Stomach (tissue), 9 donors: ENCODE results near the gene TMEM128. TPM values are rescaled to one million over a fixed set of nuclear protein-coding genes. Genes with fewer than 3 reads are reported as not detected.
"Not testable (repeated sequence)": the region's sequence is repeated elsewhere in the genome, so short reads cannot be mapped to it uniquely, and the experiment has no call there.

ENCODE experiments used
- DNase-seq, 2 donors: peaks; one replicate each; pipeline versions ENCODE4 v3.0.0 to v3.0.0-alpha.2; 2013 to 2019
- H3K27ac ChIP-seq, 5 donors: fragments of 200-600 bp in 4 of 5; sonication (generic) in 4 of 5; one replicate each; pipeline ENCODE4 v1.5.1; 2013 to 2019; ENCODE audit warnings: mild to moderate bottlenecking in 1 of 5, moderate library complexity in 1 of 5
- H3K27me3 ChIP-seq, 3 donors: fragments of 200-600 bp; sonication (generic); one replicate each; pipeline ENCODE4 v1.5.1; 2017 to 2019; ENCODE audit warnings: mixed run types in 1 of 3
- H3K36me3 ChIP-seq, 4 donors: fragments of 200-600 bp; sonication (generic); 1 replicate in 3 of 4; 2 replicates in 1 of 4; pipeline ENCODE4 v1.5.1; 2016 to 2019
- H3K4me1 ChIP-seq, 4 donors: fragments of 200-600 bp; sonication (generic); one replicate each; pipeline ENCODE4 v1.5.1; 2016 to 2019
- H3K4me3 ChIP-seq, 4 donors: fragments of 200-600 bp; sonication (generic) in 3 of 4; one replicate each; pipeline ENCODE4 v1.5.1; 2016 to 2019; ENCODE audit warnings: mild to moderate bottlenecking in 1 of 4
- H3K9me3 ChIP-seq, 4 donors: fragments of 200-600 bp; sonication (generic); one replicate each; pipeline ENCODE4 v1.5.1; 2016 to 2019
- EP300 ChIP-seq: sonication (generic); formaldehyde crosslinking; IDR thresholded peaks from one replicate; pipeline ENCODE4 v1.6.1; 2017; ENCODE audit warnings: antibody characterized with exemption
- POLR2A ChIP-seq, 4 donors: fragments of 450-650 bp; IDR thresholded peaks; one replicate each; pipeline ENCODE4 v1.6.1; 2016; ENCODE audit warnings: antibody characterized with exemption in 4 of 4, control low read depth in 2 of 4, mild to moderate bottlenecking in 1 of 4, moderate library complexity in 1 of 4
- POLR2AphosphoS5 ChIP-seq, 3 donors: sonication (generic); formaldehyde crosslinking; IDR thresholded peaks; one replicate each; pipeline ENCODE4 v1.6.1; 2016; ENCODE audit warnings: antibody characterized with exemption in 3 of 3
- WGBS, 5 donors: extraction: QIAGEN DNeasy Blood & Tissue Kit in 3 of 5; methylation state at CpG; one replicate each; pipeline versions ENCODE4 v1.1.5 to v1.1.7; 2013 to 2018; 5-methylcytosine and 5-hydroxymethylcytosine counted together
- intact Hi-C: fragments of 100-400 bp; cut with DNase I; formaldehyde crosslinking; loops from one replicate; pipeline ENCODE4 v1.15.1; 2023; ENCODE audit warnings: low total_unique reads
- polyA plus RNA-seq, 3 donors: library from polyadenylated mRNA; stranded (reverse); fragments of 200-250 nt; gene quantifications; one replicate each; pipeline ENCODE4 v1.2.3, GENCODE V29; 2013
- total RNA-seq, 5 donors: library from RNA; depleted of rRNA; stranded (reverse); fragments of >200 nt; gene quantifications; one replicate each; pipeline versions ENCODE4 v1.1.0 to v1.2.3, GENCODE V29; 2014 to 2016
- TF ChIP-seq, protein P1 (sequence below), 7 experiments: fragments of 450-650 bp in 4 of 7; fragments of 200-600 bp in 3 of 7; sonication (generic) in 3 of 7; IDR thresholded peaks; one replicate each; pipeline ENCODE4 v1.5.1; 2016 to 2019; ENCODE audit warnings: antibody characterized with exemption in 7 of 7, control low read depth in 2 of 7, mild to moderate bottlenecking in 1 of 7
- donor health status: healthy with polysubstance abuse.
- donor health status: Bipolar disorder and iron deficiency.
- donor health status: healthy.

TMEM128 gene
- total and polyA plus RNA-seq, 8 donors, result 0.29 to 46.3 (median 18.3) TPM

DNA sequence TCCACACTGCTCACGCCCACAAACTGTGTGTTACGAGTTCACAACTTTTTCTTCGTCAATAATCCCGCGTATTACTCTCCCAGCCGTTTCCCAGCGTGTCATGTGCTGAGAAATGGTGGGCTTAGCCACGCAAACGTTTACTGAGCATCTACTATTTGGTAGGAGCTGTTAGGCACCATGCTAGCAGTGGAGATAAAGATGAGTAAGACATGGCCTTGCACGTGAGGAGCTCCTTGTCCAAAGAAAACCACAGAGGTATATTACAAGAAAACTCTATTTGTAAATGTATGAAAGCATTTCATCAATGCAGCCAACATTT is 821 bp upstream of the TMEM128 start:
- Histone ChIP-seq H3K27me3 (peaks cover 0 to 5% (median 0%) of the 10 kb centered on the region in 3 donors), H3K36me3 (peaks cover 16 to 22% (median 20%) of the 10 kb centered on the region in 4 donors), H3K27ac (peak overlapping the region; percentile 88 to 99 (median 95)), H3K9me3 (no peaks in the 10 kb centered on the region), H3K4me3 (peak overlapping the region; percentile 69 to 83 (median 80)), H3K4me1 (peaks cover 7 to 42% (median 27%) of the 10 kb centered on the region in 4 donors)
- WGBS, 5 donors, result 6 to 27% (median 16%) methylated on average over 10 of the region's 10 CpGs
- no peak for DNase-seq
- intact Hi-C loops, result no loop called here
- TF ChIP-seq, protein P1, sequence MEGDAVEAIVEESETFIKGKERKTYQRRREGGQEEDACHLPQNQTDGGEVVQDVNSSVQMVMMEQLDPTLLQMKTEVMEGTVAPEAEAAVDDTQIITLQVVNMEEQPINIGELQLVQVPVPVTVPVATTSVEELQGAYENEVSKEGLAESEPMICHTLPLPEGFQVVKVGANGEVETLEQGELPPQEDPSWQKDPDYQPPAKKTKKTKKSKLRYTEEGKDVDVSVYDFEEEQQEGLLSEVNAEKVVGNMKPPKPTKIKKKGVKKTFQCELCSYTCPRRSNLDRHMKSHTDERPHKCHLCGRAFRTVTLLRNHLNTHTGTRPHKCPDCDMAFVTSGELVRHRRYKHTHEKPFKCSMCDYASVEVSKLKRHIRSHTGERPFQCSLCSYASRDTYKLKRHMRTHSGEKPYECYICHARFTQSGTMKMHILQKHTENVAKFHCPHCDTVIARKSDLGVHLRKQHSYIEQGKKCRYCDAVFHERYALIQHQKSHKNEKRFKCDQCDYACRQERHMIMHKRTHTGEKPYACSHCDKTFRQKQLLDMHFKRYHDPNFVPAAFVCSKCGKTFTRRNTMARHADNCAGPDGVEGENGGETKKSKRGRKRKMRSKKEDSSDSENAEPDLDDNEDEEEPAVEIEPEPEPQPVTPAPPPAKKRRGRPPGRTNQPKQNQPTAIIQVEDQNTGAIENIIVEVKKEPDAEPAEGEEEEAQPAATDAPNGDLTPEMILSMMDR (IDR thresholded peaks at IDR 0.05), result no peak
- TF ChIP-seq POLR2AphosphoS5 (IDR thresholded peaks at IDR 0.05) (no peak), EP300 (no peak), POLR2A (IDR thresholded peaks at IDR 0.05) (no peak)

DNA sequence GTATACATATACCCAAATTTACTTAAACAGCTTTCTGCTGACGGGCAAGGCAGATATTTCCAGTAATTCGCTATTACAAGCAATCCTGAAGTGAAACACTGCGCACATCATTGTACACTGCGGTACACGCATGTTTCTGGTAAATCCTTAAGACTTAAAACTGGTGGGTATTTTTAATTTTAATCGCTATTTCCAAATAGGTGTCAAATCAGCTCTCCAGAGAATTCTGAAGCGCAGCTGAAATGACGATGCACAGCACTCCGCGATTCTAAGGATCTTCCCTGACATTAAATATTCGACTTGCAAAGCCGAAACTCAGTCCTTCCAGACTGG is 361 bp downstream of the TMEM128 start:
- intact Hi-C loops, result no loop called here
- DNase-seq, result no peak
- Histone ChIP-seq H3K27me3 (peaks cover 0 to 5% (median 0%) of the 10 kb centered on the region in 3 donors), H3K4me3 (peak overlapping the region; percentile 69 to 83 (median 80)), H3K4me1 (peaks cover 7 to 35% (median 24%) of the 10 kb centered on the region in 4 donors), H3K9me3 (no peaks in the 10 kb centered on the region), H3K27ac (peak overlapping the region; percentile 88 to 99 (median 95)), H3K36me3 (peaks cover 20 to 34% (median 31%) of the 10 kb centered on the region in 4 donors)
- TF ChIP-seq, protein P1 (IDR thresholded peaks at IDR 0.05), result no peak
- no peak for TF ChIP-seq EP300
- no peak for TF ChIP-seq POLR2AphosphoS5 (IDR thresholded peaks at IDR 0.05)
- TF ChIP-seq POLR2A (IDR thresholded peaks at IDR 0.05), result no peak
- 0 to 1% (median 1%) methylated on average over 9 to 12 of the region's 12 CpGs for WGBS, 5 donors

DNA sequence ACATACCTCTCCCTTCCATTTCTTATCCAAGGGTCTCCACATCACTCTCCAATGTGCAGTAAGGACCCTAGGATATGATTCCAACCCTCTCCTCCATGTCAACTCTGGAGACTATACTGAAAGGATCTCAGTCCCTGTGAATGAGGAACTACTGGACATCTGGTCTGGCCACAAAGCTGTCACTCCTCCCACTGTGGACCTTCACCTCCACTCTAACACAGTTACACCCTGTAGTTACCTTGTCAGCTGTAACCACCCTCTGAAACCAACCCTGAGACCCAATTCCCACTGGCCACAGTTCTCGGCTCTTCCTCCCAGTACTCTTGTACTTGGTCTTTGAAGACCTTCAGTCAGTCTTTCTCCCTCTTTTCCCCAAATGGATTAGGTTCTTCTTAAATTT is 2.9 kb downstream of the TMEM128 start:
- intact Hi-C loops, result no loop called here
- H3K36me3 ChIP-seq, result peaks cover 20 to 58% (median 56%) of the 10 kb centered on the region in 4 donors
- no peak overlapping the region for H3K27ac ChIP-seq
- 94 to 100% (median 98%) methylated on average over 1 of the region's 1 CpG for WGBS, 5 donors
- no peak overlapping the region for H3K4me3 ChIP-seq
- DNase-seq, result no peak
- no peak for TF ChIP-seq EP300
- TF ChIP-seq, protein P1 (IDR thresholded peaks at IDR 0.05), result no peak
- no peak for TF ChIP-seq POLR2A (IDR thresholded peaks at IDR 0.05)
- TF ChIP-seq POLR2AphosphoS5 (IDR thresholded peaks at IDR 0.05), result no peak
- H3K9me3 ChIP-seq, result no peaks in the 10 kb centered on the region
- peaks cover 7 to 34% (median 24%) of the 10 kb centered on the region in 4 donors for H3K4me1 ChIP-seq
- no peaks in the 10 kb centered on the region for H3K27me3 ChIP-seq

GRCh38 chr4:4239551-4239950 is 8.5 kb downstream of the TMEM128 start:
- WGBS, 5 donors, result 93 to 97% (median 94%) methylated on average over 3 of the region's 3 CpGs
- H3K27ac ChIP-seq, H3K27me3 ChIP-seq, H3K4me1 ChIP-seq, DNase-seq, H3K9me3 ChIP-seq, H3K4me3 ChIP-seq, intact Hi-C loops: not testable (repeated sequence)
- peaks cover 25 to 100% (median 90%) of the 10 kb centered on the region in 4 donors for H3K36me3 ChIP-seq

- 89 to 99% (median 98%) methylated on average over 2 of the region's 2 CpGs for WGBS, 5 donors
- TF ChIP-seq, protein P1 (IDR thresholded peaks at IDR 0.05), result no peak
- no peak for TF ChIP-seq EP300
- no peak for TF ChIP-seq POLR2AphosphoS5 (IDR thresholded peaks at IDR 0.05)
- no peak for TF ChIP-seq POLR2A (IDR thresholded peaks at IDR 0.05)
Measured at GRCh38 chr4:4233610-4234009, 14.4 kb downstream of the TMEM128 start.

More at GRCh38 chr4:4233610-4234009, 14.4 kb downstream of the TMEM128 start:
- Histone ChIP-seq H3K36me3 (peaks cover 5 to 41% (median 33%) of the 10 kb centered on the region in 4 donors), H3K9me3 (peaks cover 0 to 18% (median 6%) of the 10 kb centered on the region in 4 donors), H3K27ac (no peak overlapping the region), H3K4me3 (no peak overlapping the region), H3K27me3 (peaks cover 0 to 18% (median 8%) of the 10 kb centered on the region in 3 donors), H3K4me1 (no peaks in the 10 kb centered on the region)
- DNase-seq, result no peak
- intact Hi-C loops, result no loop called here
